ENCODE measurements around the gene C5orf34.

Gene C5orf34

GRCh38 chr5:43548358-43548757 is 33.4 kb upstream of the C5orf34 start:
- Histone ChIP-seq H3K27ac (replicated peaks; ENCODE audit: low read length) (no peak overlapping the region), H3K36me3 (replicated peaks in 1 of 2; ENCODE audit: control insufficient read depth in 2 of 2, insufficient read depth in 2 of 2, low read length in 2 of 2) (peaks cover 30 to 100% of the 10 kb centered on the region in 2 donors), H2AK5ac (ENCODE audit: low read depth, low read length) (no peak overlapping the region), H4K8ac (ENCODE audit: low read depth, low read length) (no peak overlapping the region), H3K4ac (ENCODE audit: low read length) (no peak overlapping the region), H2AFZ (ENCODE audit: low read length) (no peak overlapping the region), H4K91ac (ENCODE audit: low read depth, low read length, poor library complexity) (no peak overlapping the region), H2BK12ac (ENCODE audit: low read length) (no peak overlapping the region), H3K4me1 (ENCODE audit: control insufficient read depth in 2 of 2, insufficient read depth in 1 of 2, low read depth in 1 of 2, low read length in 2 of 2) (no peaks in the 10 kb centered on the region), H3K4me3 (ENCODE audit: low read length in 2 of 2) (no peak overlapping the region), H3K27me3 (ENCODE audit: control insufficient read depth in 3 of 3, insufficient read depth in 3 of 3, low read depth in 1 of 3, low read length in 3 of 3) (no peaks in the 10 kb centered on the region), H3K18ac (ENCODE audit: low read length) (no peak overlapping the region), H3K23ac (ENCODE audit: low read depth, low read length, poor library complexity) (no peak overlapping the region), H3K9me3 (replicated peaks in 1 of 2; ENCODE audit: control insufficient read depth in 2 of 2, insufficient read depth in 1 of 2, low read depth in 1 of 2, low read length in 2 of 2) (peaks cover 0 to 5% of the 10 kb centered on the region in 2 donors), H3K9ac (ENCODE audit: low read depth, low read length, poor library complexity) (no peak overlapping the region), H3K4me2 (ENCODE audit: insufficient read depth, low read length, poor library complexity, severe bottlenecking) (no peak overlapping the region), H3K14ac (ENCODE audit: low read length) (no peak overlapping the region), H3K79me1 (ENCODE audit: low read depth, low read length) (peaks cover 5% of the 10 kb centered on the region), H2BK120ac (ENCODE audit: low read depth, low read length) (no peak overlapping the region), H2BK5ac (ENCODE audit: low read length) (no peak overlapping the region), H2BK15ac (ENCODE audit: low read length) (no peak overlapping the region)
- no CpG with 5 or more reads among the region's 5 CpGs for WGBS, 2 donors (ENCODE audit: extremely low coverage in 2 of 2, insufficient read length in 2 of 2, insufficient replicate concordance in 1 of 2)
- DNase-seq (ENCODE audit: low spot score) = no peak

DNA sequence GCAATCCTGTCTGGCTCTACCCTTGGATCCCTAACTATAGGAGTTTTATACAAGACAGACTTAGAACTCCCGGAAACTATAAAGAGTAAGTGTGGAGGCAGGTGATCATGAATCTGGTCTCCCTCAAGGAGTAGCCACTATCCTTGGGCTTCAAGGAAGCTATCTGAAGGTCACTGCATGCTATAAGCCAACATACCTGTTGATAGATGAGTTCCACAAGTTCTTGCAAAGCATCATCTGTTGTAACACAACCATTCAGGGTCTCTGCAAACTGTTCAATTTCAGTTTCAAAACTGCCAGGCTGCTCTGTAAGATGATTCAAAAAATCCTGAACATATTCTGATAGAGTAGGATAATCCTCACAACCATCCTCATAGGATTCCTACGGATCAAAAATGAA is 32.6 kb upstream of the C5orf34 start:
- no peak overlapping the region for H4K91ac ChIP-seq (ENCODE audit: low read depth, low read length, poor library complexity)
- no CpG with 5 or more reads among the region's 2 CpGs for WGBS, 2 donors (ENCODE audit: extremely low coverage in 2 of 2, insufficient read length in 2 of 2, insufficient replicate concordance in 1 of 2)

DNA sequence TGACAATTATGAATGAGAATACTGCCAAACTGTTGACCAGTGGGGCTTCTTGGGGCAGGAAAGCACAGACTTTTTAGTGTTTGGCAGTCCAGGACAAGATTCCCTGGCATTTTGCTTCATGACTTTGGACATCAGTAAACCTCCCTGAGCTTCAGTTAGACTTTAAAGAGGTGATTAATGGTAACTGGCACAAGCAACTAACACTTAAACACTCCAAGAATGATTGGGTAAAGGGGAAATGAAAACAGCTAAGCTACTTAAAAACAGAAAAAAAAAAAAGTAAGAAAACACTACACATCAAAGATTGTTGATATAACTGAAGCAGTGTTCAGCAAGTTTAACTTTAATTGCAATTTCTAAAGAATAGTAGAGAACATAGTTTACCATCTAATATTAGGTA is 28.5 kb upstream of the C5orf34 start:
- Histone ChIP-seq H3K18ac (ENCODE audit: low read length) (no peak overlapping the region), H2BK12ac (ENCODE audit: low read length) (no peak overlapping the region), H2BK5ac (ENCODE audit: low read length) (no peak overlapping the region), H2AFZ (ENCODE audit: low read length) (no peak overlapping the region), H3K4ac (ENCODE audit: low read length) (no peak overlapping the region), H4K8ac (ENCODE audit: low read depth, low read length) (no peak overlapping the region), H3K14ac (ENCODE audit: low read length) (no peak overlapping the region), H2AK5ac (ENCODE audit: low read depth, low read length) (no peak overlapping the region), H3K27ac (replicated peaks; ENCODE audit: low read length) (no peak overlapping the region), H3K4me1 (ENCODE audit: control insufficient read depth in 2 of 2, insufficient read depth in 1 of 2, low read depth in 1 of 2, low read length in 2 of 2) (no peaks in the 10 kb centered on the region), H2BK120ac (ENCODE audit: low read depth, low read length) (no peak overlapping the region), H3K23ac (ENCODE audit: low read depth, low read length, poor library complexity) (no peak overlapping the region), H3K9ac (ENCODE audit: low read depth, low read length, poor library complexity) (no peak overlapping the region), H3K79me1 (ENCODE audit: low read depth, low read length) (peaks cover 3% of the 10 kb centered on the region), H4K91ac (ENCODE audit: low read depth, low read length, poor library complexity) (no peak overlapping the region), H3K4me2 (ENCODE audit: insufficient read depth, low read length, poor library complexity, severe bottlenecking) (no peak overlapping the region), H3K36me3 (replicated peaks in 1 of 2; ENCODE audit: control insufficient read depth in 2 of 2, insufficient read depth in 2 of 2, low read length in 2 of 2) (peaks cover 32 to 98% of the 10 kb centered on the region in 2 donors), H3K4me3 (ENCODE audit: low read length in 2 of 2) (no peak overlapping the region), H3K9me3 (replicated peaks in 1 of 2; ENCODE audit: control insufficient read depth in 2 of 2, insufficient read depth in 1 of 2, low read depth in 1 of 2, low read length in 2 of 2) (peaks cover 0 to 3% of the 10 kb centered on the region in 2 donors), H3K27me3 (ENCODE audit: control insufficient read depth in 3 of 3, insufficient read depth in 3 of 3, low read depth in 1 of 3, low read length in 3 of 3) (no peaks in the 10 kb centered on the region), H2BK15ac (ENCODE audit: low read length) (no peak overlapping the region)
- no peak for DNase-seq (ENCODE audit: low spot score)

More for the DNA sequence above, 32.6 kb upstream of the C5orf34 start:
- H3K14ac ChIP-seq (ENCODE audit: low read length) = no peak overlapping the region
- H3K4me2 ChIP-seq (ENCODE audit: insufficient read depth, low read length, poor library complexity, severe bottlenecking) = peak overlapping the region; percentile 3
- H3K9me3 ChIP-seq (replicated peaks in 1 of 2; ENCODE audit: control insufficient read depth in 2 of 2, insufficient read depth in 1 of 2, low read depth in 1 of 2, low read length in 2 of 2) = peaks cover 0 to 5% of the 10 kb centered on the region in 2 donors
- no peak overlapping the region for H3K18ac ChIP-seq (ENCODE audit: low read length)
- peaks cover 5% of the 10 kb centered on the region for H3K79me1 ChIP-seq (ENCODE audit: low read depth, low read length)
- no peaks in the 10 kb centered on the region for H3K27me3 ChIP-seq (ENCODE audit: control insufficient read depth in 3 of 3, insufficient read depth in 3 of 3, low read depth in 1 of 3, low read length in 3 of 3)
- H2AK5ac ChIP-seq (ENCODE audit: low read depth, low read length) = no peak overlapping the region
- no peak overlapping the region for H3K4me3 ChIP-seq (ENCODE audit: low read length in 2 of 2)
- no peak for DNase-seq (ENCODE audit: low spot score)
- H3K36me3 ChIP-seq (replicated peaks in 1 of 2; ENCODE audit: control insufficient read depth in 2 of 2, insufficient read depth in 2 of 2, low read length in 2 of 2) = peaks cover 32 to 100% of the 10 kb centered on the region in 2 donors
- H3K23ac ChIP-seq (ENCODE audit: low read depth, low read length, poor library complexity) = no peak overlapping the region
- no peak overlapping the region for H3K4ac ChIP-seq (ENCODE audit: low read length)
- no peaks in the 10 kb centered on the region for H3K4me1 ChIP-seq (ENCODE audit: control insufficient read depth in 2 of 2, insufficient read depth in 1 of 2, low read depth in 1 of 2, low read length in 2 of 2)
- H2BK15ac ChIP-seq (ENCODE audit: low read length) = no peak overlapping the region
- H2BK120ac ChIP-seq (ENCODE audit: low read depth, low read length) = no peak overlapping the region
- H4K8ac ChIP-seq (ENCODE audit: low read depth, low read length) = no peak overlapping the region
- no peak overlapping the region for H2AFZ ChIP-seq (ENCODE audit: low read length)
- H3K27ac ChIP-seq (replicated peaks; ENCODE audit: low read length) = no peak overlapping the region
- no peak overlapping the region for H2BK5ac ChIP-seq (ENCODE audit: low read length)
- no peak overlapping the region for H3K9ac ChIP-seq (ENCODE audit: low read depth, low read length, poor library complexity)
- no peak overlapping the region for H2BK12ac ChIP-seq (ENCODE audit: low read length)

GRCh38 chr5:43540746-43541145 is 25.8 kb upstream of the C5orf34 start:
- Histone ChIP-seq H3K23ac (ENCODE audit: low read depth, low read length, poor library complexity) (no peak overlapping the region), H3K36me3 (replicated peaks in 1 of 2; ENCODE audit: control insufficient read depth in 2 of 2, insufficient read depth in 2 of 2, low read length in 2 of 2) (peaks cover 27 to 98% of the 10 kb centered on the region in 2 donors), H2AFZ (ENCODE audit: low read length) (no peak overlapping the region), H3K4me3 (ENCODE audit: low read length in 2 of 2) (no peak overlapping the region), H2BK12ac (ENCODE audit: low read length) (no peak overlapping the region), H3K4ac (ENCODE audit: low read length) (no peak overlapping the region), H3K27ac (replicated peaks; ENCODE audit: low read length) (no peak overlapping the region), H3K9me3 (replicated peaks in 1 of 2; ENCODE audit: control insufficient read depth in 2 of 2, insufficient read depth in 1 of 2, low read depth in 1 of 2, low read length in 2 of 2) (peaks cover 0 to 3% of the 10 kb centered on the region in 2 donors), H4K91ac (ENCODE audit: low read depth, low read length, poor library complexity) (no peak overlapping the region), H2AK5ac (ENCODE audit: low read depth, low read length) (no peak overlapping the region), H2BK5ac (ENCODE audit: low read length) (no peak overlapping the region), H3K18ac (ENCODE audit: low read length) (no peak overlapping the region), H3K27me3 (ENCODE audit: control insufficient read depth in 3 of 3, insufficient read depth in 3 of 3, low read depth in 1 of 3, low read length in 3 of 3) (no peaks in the 10 kb centered on the region), H3K79me1 (ENCODE audit: low read depth, low read length) (no peaks in the 10 kb centered on the region), H2BK120ac (ENCODE audit: low read depth, low read length) (no peak overlapping the region), H4K8ac (ENCODE audit: low read depth, low read length) (no peak overlapping the region), H2BK15ac (ENCODE audit: low read length) (no peak overlapping the region), H3K9ac (ENCODE audit: low read depth, low read length, poor library complexity) (no peak overlapping the region), H3K4me2 (ENCODE audit: insufficient read depth, low read length, poor library complexity, severe bottlenecking) (no peak overlapping the region), H3K4me1 (ENCODE audit: control insufficient read depth in 2 of 2, insufficient read depth in 1 of 2, low read depth in 1 of 2, low read length in 2 of 2) (no peaks in the 10 kb centered on the region), H3K14ac (ENCODE audit: low read length) (no peak overlapping the region)
- no CpG with 5 or more reads among the region's 6 CpGs for WGBS, 2 donors (ENCODE audit: extremely low coverage in 2 of 2, insufficient read length in 2 of 2, insufficient replicate concordance in 1 of 2)
- no peak for DNase-seq (ENCODE audit: low spot score)

Measured in neuronal stem cell (in vitro differentiated cells).